GM20000 (cell line): ENCODE data around the gene BRS3.

ENCODE experiments used
- DNase-seq: peaks from one replicate; pipeline ENCODE4 v3.0.0; 2012; ENCODE audit warnings: low spot score
- TF ChIP-seq, protein P1 (sequence below): IDR thresholded peaks from 2 replicates; pipeline ENCODE4 v1.5.1; 2012; ENCODE audit warnings: mild to moderate bottlenecking, control low read depth; ENCODE audit errors: extremely low read depth, missing control alignments

The BRS3 gene

DNA sequence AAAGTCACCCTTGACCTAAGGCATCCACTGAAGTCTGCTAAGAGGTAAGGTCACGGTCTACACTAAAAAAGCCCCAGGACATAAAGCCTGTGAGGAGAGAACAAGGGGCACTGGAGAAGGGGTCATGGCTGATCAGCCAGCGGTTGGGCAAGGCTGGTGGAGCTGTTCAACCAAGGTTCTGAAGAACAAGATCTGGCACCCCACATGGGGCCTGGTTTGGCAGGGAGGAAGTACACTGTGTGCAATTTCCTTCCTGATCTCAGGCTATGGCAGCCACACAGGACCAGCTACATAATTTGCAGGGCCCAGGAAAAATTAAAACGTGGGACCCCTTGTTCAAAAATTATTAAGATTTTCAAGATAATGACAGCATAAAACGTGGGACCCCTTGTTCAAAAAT lies 14.1 kb upstream of the BRS3 start:
- TF ChIP-seq, protein P1, sequence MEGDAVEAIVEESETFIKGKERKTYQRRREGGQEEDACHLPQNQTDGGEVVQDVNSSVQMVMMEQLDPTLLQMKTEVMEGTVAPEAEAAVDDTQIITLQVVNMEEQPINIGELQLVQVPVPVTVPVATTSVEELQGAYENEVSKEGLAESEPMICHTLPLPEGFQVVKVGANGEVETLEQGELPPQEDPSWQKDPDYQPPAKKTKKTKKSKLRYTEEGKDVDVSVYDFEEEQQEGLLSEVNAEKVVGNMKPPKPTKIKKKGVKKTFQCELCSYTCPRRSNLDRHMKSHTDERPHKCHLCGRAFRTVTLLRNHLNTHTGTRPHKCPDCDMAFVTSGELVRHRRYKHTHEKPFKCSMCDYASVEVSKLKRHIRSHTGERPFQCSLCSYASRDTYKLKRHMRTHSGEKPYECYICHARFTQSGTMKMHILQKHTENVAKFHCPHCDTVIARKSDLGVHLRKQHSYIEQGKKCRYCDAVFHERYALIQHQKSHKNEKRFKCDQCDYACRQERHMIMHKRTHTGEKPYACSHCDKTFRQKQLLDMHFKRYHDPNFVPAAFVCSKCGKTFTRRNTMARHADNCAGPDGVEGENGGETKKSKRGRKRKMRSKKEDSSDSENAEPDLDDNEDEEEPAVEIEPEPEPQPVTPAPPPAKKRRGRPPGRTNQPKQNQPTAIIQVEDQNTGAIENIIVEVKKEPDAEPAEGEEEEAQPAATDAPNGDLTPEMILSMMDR, result no peak
- no peak for DNase-seq

DNA sequence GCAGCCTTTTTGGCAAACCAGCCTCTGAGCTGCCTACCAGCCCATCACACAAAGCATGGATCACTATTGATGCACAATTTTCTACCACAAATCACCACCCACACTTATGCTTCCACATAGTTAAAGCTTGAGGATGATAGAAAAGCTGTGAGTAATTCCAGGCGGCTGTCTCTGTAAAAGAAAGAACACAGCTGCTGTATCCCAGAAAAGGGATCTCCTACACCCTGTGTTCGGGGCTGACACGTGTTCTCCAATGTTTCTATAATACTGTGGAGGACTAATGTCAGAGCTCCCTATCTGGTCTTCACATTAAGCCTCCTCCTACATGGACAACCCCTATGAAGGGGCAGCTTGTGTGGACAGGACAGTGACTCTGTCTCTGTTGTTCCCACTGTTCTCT lies 12.5 kb upstream of the BRS3 start:
- TF ChIP-seq, protein P1, result no peak
- DNase-seq, result no peak

DNA sequence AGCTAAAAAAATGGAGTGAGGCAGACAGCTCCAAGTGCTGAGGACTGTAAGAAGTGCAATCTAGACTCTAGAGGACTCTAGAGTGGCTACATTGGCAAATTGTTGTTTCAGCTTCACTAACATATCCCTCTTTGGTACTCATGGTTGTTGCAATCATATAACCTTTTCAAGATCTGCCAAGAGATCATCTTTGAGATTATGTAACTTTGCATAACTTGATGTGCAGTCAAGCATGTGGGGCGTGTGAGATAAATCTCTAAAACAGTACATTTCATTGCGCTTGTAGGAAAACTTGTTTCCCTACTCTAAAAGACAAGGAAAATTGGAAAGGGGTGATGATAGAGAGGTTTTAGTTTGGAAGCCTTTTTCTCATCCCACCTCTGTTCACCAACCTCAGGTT lies 11.2 kb upstream of the BRS3 start:
- no peak for DNase-seq
- TF ChIP-seq, protein P1, result no peak

DNA sequence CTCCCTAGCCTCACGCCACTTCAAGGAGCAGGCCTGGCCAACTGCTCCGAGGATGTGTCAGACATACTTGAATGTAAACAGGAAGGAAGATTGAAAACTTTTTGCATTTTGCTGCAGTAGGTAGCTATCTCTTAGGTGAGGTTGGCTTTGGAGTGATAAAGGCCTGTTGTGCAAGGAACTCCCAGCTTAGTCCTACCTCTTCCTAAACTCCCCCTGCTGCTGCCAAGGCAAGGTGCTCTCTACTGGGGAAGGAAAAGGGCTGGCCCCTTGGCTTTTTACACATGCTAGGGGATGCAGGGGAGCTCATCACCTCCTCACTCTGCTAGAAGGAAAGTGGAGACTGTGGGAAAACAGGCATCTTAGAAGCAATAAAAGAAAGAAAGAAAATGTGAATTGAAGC lies 10.7 kb upstream of the BRS3 start:
- DNase-seq, result no peak

DNA sequence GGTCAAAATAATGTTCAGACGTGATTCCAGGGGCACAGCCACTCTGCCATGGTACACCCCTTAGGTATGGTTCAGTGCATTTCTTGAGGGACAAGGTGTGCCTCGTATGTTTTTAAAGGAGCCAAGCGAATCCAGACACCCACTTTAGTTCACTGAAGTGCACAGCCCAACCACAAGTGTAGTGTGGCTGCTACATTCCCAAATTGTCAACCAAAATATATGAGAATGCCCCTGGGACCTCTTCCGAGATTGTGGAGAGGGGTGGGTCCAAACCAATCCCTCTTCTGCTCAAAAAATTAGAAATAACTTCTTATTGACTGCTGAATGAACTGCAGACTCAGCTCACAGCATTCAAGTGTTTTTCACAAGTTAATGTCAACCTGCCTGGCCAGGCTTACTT lies 7.4 kb upstream of the BRS3 start:
- DNase-seq, result no peak
- TF ChIP-seq, protein P1, result no peak

More for the DNA sequence above, 10.7 kb upstream of the BRS3 start:
- TF ChIP-seq, protein P1, result no peak

DNA sequence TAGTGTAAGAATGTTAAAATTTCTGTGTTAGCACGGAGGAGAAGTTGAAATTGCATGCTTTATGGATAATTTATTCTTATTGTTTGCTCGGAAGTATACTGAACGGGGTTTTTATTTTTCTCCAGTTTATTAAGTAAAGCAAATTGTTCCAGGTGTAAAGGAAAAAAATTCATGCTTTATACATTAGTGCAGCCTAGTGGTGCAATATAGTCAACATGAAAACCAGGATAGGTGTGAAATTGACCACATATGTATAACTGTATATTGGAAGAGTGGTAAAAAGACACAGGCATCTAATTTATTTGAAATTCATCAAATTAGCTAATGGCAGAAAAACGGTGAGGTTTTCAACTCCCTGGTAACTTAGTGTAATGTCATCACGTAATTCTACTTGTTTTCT lies 959 bp downstream of the BRS3 start:
- no peak for DNase-seq
- TF ChIP-seq, protein P1, result no peak

DNA sequence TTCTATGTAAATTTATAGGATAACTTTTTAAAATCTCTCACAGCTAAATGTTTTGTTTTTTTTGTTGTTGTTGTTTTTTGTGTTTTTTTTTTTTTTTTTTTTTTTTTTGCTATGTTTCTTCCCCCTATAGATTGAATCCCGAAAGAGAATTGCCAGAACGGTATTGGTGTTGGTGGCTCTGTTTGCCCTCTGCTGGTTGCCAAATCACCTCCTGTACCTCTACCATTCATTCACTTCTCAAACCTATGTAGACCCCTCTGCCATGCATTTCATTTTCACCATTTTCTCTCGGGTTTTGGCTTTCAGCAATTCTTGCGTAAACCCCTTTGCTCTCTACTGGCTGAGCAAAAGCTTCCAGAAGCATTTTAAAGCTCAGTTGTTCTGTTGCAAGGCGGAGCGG lies 4.1 kb downstream of the BRS3 start:
- TF ChIP-seq, protein P1, result no peak
- DNase-seq, result no peak
